WTC11 (cell line): ENCODE data around the gene PLEKHA6. TPM values are rescaled to one million over a fixed set of nuclear protein-coding genes. Genes with fewer than 3 reads are reported as not detected.

Source experiments
- ATAC-seq: fragments of 200-7000 bp; cut with Tn5 transposase; 2 replicates; pipeline ENCODE4 v1.10.0; 2021; ENCODE audit warnings: mild to moderate bottlenecking, moderate library complexity
- CTCF ChIA-PET: fragments of 300-600 bp; sonication (Branson Sonifier 250); formaldehyde crosslinking; loops from one replicate; lab custom pipeline; 2021; ENCODE audit warnings: antibody characterized with exemption; lab: Charles Lee
- POLR2A ChIA-PET: fragments of 350-600 bp; sonication (Branson Sonifier 250); formaldehyde crosslinking; loops from one replicate; lab custom pipeline; 2021; ENCODE audit warnings: antibody characterized with exemption; lab: Charles Lee
- DNase-seq: peaks from one replicate; pipeline ENCODE4 v3.0.0; 2021; ENCODE audit warnings: low spot score
- H3K27ac Mint-ChIP-seq: 2 replicates; pipeline ENCODE4 v1.8.0; 2021; ENCODE audit warnings: mixed read lengths
- H3K27me3 Mint-ChIP-seq: 2 replicates; pipeline ENCODE4 v1.8.0; 2021; ENCODE audit warnings: low read depth, mild to moderate bottlenecking, moderate library complexity, mixed read lengths
- H3K36me3 Mint-ChIP-seq: 2 replicates; pipeline ENCODE4 v1.8.0; 2021; ENCODE audit warnings: mixed read lengths
- H3K4me1 Mint-ChIP-seq: 2 replicates; pipeline ENCODE4 v1.8.0; 2022; ENCODE audit warnings: mixed read lengths
- H3K4me3 Mint-ChIP-seq: 2 replicates; pipeline ENCODE4 v1.8.0; 2021; ENCODE audit warnings: mild to moderate bottlenecking, moderate library complexity, mixed read lengths
- H3K9me3 Mint-ChIP-seq: 2 replicates; pipeline ENCODE4 v1.8.0; 2021; ENCODE audit warnings: mixed read lengths
- AR ChIP-seq: fragments of 250-450 bp; sonication (Bioruptor Pico); IDR thresholded peaks from 2 replicates; pipeline ENCODE4 v1.9.0; 2021; ENCODE audit warnings: mild to moderate bottlenecking
- ATF3 ChIP-seq: sonication (generic); formaldehyde crosslinking; conservative IDR thresholded peaks from 2 replicates; pipeline ENCODE4 v1.8.1; 2022; ENCODE audit warnings: mild to moderate bottlenecking, missing genetic modification reagents
- CTCF ChIP-seq: fragments of 200-600 bp; IDR thresholded peaks from 2 replicates; pipeline ENCODE4 v1.8.0; 2022; ENCODE audit warnings: antibody characterized with exemption
- E2F4 ChIP-seq: sonication (generic); formaldehyde crosslinking; IDR thresholded peaks from 2 replicates; pipeline ENCODE4 v1.8.1; 2022; ENCODE audit warnings: low read depth, mild to moderate bottlenecking, moderate library complexity, missing genetic modification reagents, borderline replicate concordance
- E2F5 ChIP-seq: sonication (generic); formaldehyde crosslinking; IDR thresholded peaks from 2 replicates; pipeline ENCODE4 v1.8.1; 2022; ENCODE audit warnings: mild to moderate bottlenecking, moderate library complexity, missing genetic modification reagents
- IRF1 ChIP-seq: sonication (generic); formaldehyde crosslinking; IDR thresholded peaks from 2 replicates; pipeline ENCODE4 v1.8.0; 2023; ENCODE audit warnings: missing genetic modification reagents
- IRF2 ChIP-seq: sonication (generic); formaldehyde crosslinking; IDR thresholded peaks from 2 replicates; pipeline ENCODE4 v1.8.0; 2022; ENCODE audit warnings: low read depth, missing genetic modification reagents, borderline replicate concordance
- MLX ChIP-seq: sonication (generic); formaldehyde crosslinking; IDR thresholded peaks from 2 replicates; pipeline ENCODE4 v1.8.1; 2023; ENCODE audit warnings: mild to moderate bottlenecking, missing genetic modification reagents, moderate library complexity
- MYBL2 ChIP-seq: sonication (generic); formaldehyde crosslinking; IDR thresholded peaks from 2 replicates; pipeline ENCODE4 v1.8.1; 2023; ENCODE audit warnings: mild to moderate bottlenecking, moderate library complexity, missing genetic modification reagents
- NFE2L1 ChIP-seq: sonication (generic); formaldehyde crosslinking; IDR thresholded peaks from 2 replicates; pipeline ENCODE4 v1.8.1; 2023; ENCODE audit warnings: missing genetic modification reagents
- NR1H2 ChIP-seq: sonication (generic); formaldehyde crosslinking; IDR thresholded peaks from 2 replicates; pipeline ENCODE4 v1.9.0; 2021; ENCODE audit warnings: mild to moderate bottlenecking, moderate library complexity, missing genetic modification reagents
- PRDM15 ChIP-seq: sonication (generic); formaldehyde crosslinking; IDR thresholded peaks from 2 replicates; pipeline ENCODE4 v1.8.0; 2022; ENCODE audit warnings: missing genetic modification reagents
- STAT6 ChIP-seq: sonication (generic); formaldehyde crosslinking; conservative IDR thresholded peaks from 2 replicates; pipeline ENCODE4 v1.8.1; 2023; ENCODE audit warnings: mild to moderate bottlenecking, low read depth, missing genetic modification reagents, moderate library complexity
- TCF7 ChIP-seq: sonication (generic); formaldehyde crosslinking; IDR thresholded peaks from 2 replicates; pipeline ENCODE4 v1.8.0; 2022; ENCODE audit warnings: mild to moderate bottlenecking, low read depth, missing genetic modification reagents, moderate library complexity
- USF1 ChIP-seq: sonication (generic); formaldehyde crosslinking; IDR thresholded peaks from 2 replicates; pipeline ENCODE4 v1.8.0; 2022; ENCODE audit warnings: mild to moderate bottlenecking, missing genetic modification reagents
- ZNF232 ChIP-seq: sonication (generic); formaldehyde crosslinking; IDR thresholded peaks from 2 replicates; pipeline ENCODE4 v1.8.0; 2022; ENCODE audit warnings: mild to moderate bottlenecking, missing genetic modification reagents
- ZNF396 ChIP-seq: fragments of 250-450 bp; sonication (Bioruptor Pico); IDR thresholded peaks from 2 replicates; pipeline ENCODE4 v1.8.0; 2021; ENCODE audit warnings: mild to moderate bottlenecking, moderate library complexity, borderline replicate concordance
- total RNA-seq: library from RNA; stranded (reverse); gene quantifications from 3 replicates; pipeline ENCODE4 v1.2.3, GENCODE V29; 2021

Gene PLEKHA6
- total RNA-seq, 1 experiment from 2014 or later = 11.6 TPM

- no peak for TF ChIP-seq ATF3 (CRISPR knock-in tag)
- no peak for TF ChIP-seq IRF2 (CRISPR knock-in tag)
- no peak for TF ChIP-seq AR (CRISPR knock-in tag)
- TF ChIP-seq NR1H2 (CRISPR knock-in tag) = no peak
- TF ChIP-seq ZNF396 (CRISPR knock-in tag) = no peak
- TF ChIP-seq MLX = no peak
- TF ChIP-seq CTCF = no peak
- TF ChIP-seq E2F4 = no peak
- no peak for TF ChIP-seq STAT6 (CRISPR knock-in tag)
These were observed 58.4 kb downstream of the PLEKHA6 start (continued) for GRCh38 chr1:204301171-204301957.

- no peaks in the 10 kb centered on the region for H3K9me3 Mint-ChIP-seq
- no peak for TF ChIP-seq PRDM15 (CRISPR knock-in tag)
- TF ChIP-seq MYBL2 = no peak
- no peak for TF ChIP-seq USF1 (CRISPR knock-in tag)
- no peak for TF ChIP-seq MLX
- no peak for TF ChIP-seq ZNF232 (CRISPR knock-in tag)
- TF ChIP-seq E2F5 (CRISPR knock-in tag) = no peak
- TF ChIP-seq IRF1 (CRISPR knock-in tag) = no peak
- no peak for TF ChIP-seq NFE2L1 (CRISPR knock-in tag)
- no peak for TF ChIP-seq TCF7
These were observed 59.8 kb downstream of the PLEKHA6 start for GRCh38 chr1:204299814-204300365.

More at GRCh38 chr1:204299814-204300365, 59.8 kb downstream of the PLEKHA6 start:
- ATAC-seq = no peak
- DNase-seq = no peak
- no peaks in the 10 kb centered on the region for H3K27me3 Mint-ChIP-seq
- CTCF ChIA-PET = interaction anchor here (0.9 to 1.6 kb wide), 5 partner anchors 42 to 99 kb away, joined by 3 to 7 read pairs (median 5); partner anchors contain the start of gene PLEKHA6
- H3K4me1 Mint-ChIP-seq = peaks cover 38% of the 10 kb centered on the region
- POLR2A ChIA-PET = no interaction called here
- no peaks in the 10 kb centered on the region for H3K36me3 Mint-ChIP-seq
- H3K27ac Mint-ChIP-seq = no peak overlapping the region
- no peak overlapping the region for H3K4me3 Mint-ChIP-seq
